Esophagus squamous epithelium (tissue), 5 donors: ENCODE data around the gene KIRREL1. TPM values are rescaled to one million over a fixed set of nuclear protein-coding genes. Genes with fewer than 3 reads are reported as not detected.
A peak's percentile ranks its signal among the peaks of the same experiment; 100 is the strongest.

Source experiments
- DNase-seq: peaks from one replicate; lab custom pipeline; 2025; lab: John Stamatoyannopoulos, UW
- H3K27ac ChIP-seq, 4 donors: fragments of 200-600 bp; sonication (generic); one replicate each; pipeline ENCODE4 v1.5.1; 2016 to 2019; ENCODE audit warnings: mild to moderate bottlenecking in 1 of 4
- H3K27me3 ChIP-seq, 4 donors: fragments of 200-600 bp; sonication (generic); 1 replicate in 3 of 4; 2 replicates in 1 of 4; pipeline versions ENCODE4 v1.5.1 to v1.6.0; 2017 to 2021; ENCODE audit warnings: antibody characterized with exemption in 1 of 4
- H3K36me3 ChIP-seq, 3 donors: fragments of 200-600 bp; sonication (generic); one replicate each; pipeline ENCODE4 v1.5.1; 2016 to 2019
- H3K4me1 ChIP-seq, 3 donors: fragments of 200-600 bp; sonication (generic); one replicate each; pipeline ENCODE4 v1.5.1; 2017 to 2019
- H3K4me3 ChIP-seq, 4 donors: fragments of 200-600 bp; sonication (generic); 1 replicate in 3 of 4; 2 replicates in 1 of 4; pipeline ENCODE4 v1.5.1; 2016 to 2019; ENCODE audit warnings: mild to moderate bottlenecking in 2 of 4, moderate library complexity in 1 of 4
- H3K9me3 ChIP-seq, 3 donors: fragments of 200-600 bp; sonication (generic); one replicate each; pipeline ENCODE4 v1.5.1; 2016 to 2019
- POLR2A ChIP-seq, 4 donors: fragments of 450-650 bp; IDR thresholded peaks; one replicate each; pipeline ENCODE4 v1.6.1; 2017; ENCODE audit warnings: antibody characterized with exemption in 4 of 4, mild to moderate bottlenecking in 4 of 4, moderate library complexity in 3 of 4
- WGBS, 2 donors: methylation state at CpG; one replicate each; pipeline ENCODE4 v1.1.5; 2018; 5-methylcytosine and 5-hydroxymethylcytosine counted together
- intact Hi-C: fragments of 100-400 bp; cut with DNase I; formaldehyde crosslinking; loops from one replicate; pipeline ENCODE4 v1.15.0; 2022
- total RNA-seq, 4 donors: library from RNA; depleted of rRNA; stranded (reverse); fragments of >200 nt; gene quantifications; one replicate each; pipeline ENCODE4 v1.1.0, GENCODE V29; 2016
- TF ChIP-seq, protein P1 (sequence below), 6 experiments: fragments of 450-650 bp in 4 of 6; fragments of 200-600 bp in 2 of 6; sonication (generic) in 2 of 6; IDR thresholded peaks; one replicate each; pipeline ENCODE4 v1.5.1; 2016 to 2019; ENCODE audit warnings: antibody characterized with exemption in 6 of 6, mild to moderate bottlenecking in 4 of 6, moderate library complexity in 4 of 6
- donor health status: DM: yes; HTN: yes; CAD: no.

Gene KIRREL1
- total RNA-seq, 4 donors from 2014 or later, result 3.6 to 18.9 (median 15.2) TPM

DNA sequence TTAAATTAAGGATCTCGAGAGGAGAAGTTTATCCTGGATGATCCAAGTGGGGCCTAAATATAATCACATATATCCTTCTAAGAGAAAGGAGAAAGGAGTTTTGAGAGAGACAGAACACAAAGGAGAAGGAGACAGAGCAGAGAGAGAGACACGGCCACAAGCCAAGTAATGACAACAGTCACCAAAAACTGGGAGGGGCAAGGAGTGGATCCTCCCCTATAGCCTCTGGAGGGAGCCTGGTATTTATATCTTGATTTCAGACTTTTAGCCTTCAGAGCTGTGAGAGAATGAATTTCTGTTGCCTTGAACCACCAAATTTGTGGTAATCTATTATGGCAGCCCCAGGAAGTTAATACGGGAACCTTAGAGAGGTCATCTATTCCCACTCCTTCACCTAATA, 137.8 kb downstream of the KIRREL1 start:
- intact Hi-C loops, result no loop called here
- no peak overlapping the region for H3K27ac ChIP-seq
- TF ChIP-seq POLR2A (IDR thresholded peaks at IDR 0.05), result no peak
- TF ChIP-seq, protein P1, sequence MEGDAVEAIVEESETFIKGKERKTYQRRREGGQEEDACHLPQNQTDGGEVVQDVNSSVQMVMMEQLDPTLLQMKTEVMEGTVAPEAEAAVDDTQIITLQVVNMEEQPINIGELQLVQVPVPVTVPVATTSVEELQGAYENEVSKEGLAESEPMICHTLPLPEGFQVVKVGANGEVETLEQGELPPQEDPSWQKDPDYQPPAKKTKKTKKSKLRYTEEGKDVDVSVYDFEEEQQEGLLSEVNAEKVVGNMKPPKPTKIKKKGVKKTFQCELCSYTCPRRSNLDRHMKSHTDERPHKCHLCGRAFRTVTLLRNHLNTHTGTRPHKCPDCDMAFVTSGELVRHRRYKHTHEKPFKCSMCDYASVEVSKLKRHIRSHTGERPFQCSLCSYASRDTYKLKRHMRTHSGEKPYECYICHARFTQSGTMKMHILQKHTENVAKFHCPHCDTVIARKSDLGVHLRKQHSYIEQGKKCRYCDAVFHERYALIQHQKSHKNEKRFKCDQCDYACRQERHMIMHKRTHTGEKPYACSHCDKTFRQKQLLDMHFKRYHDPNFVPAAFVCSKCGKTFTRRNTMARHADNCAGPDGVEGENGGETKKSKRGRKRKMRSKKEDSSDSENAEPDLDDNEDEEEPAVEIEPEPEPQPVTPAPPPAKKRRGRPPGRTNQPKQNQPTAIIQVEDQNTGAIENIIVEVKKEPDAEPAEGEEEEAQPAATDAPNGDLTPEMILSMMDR (IDR thresholded peaks at IDR 0.05), result no peak
- no peaks in the 10 kb centered on the region for H3K9me3 ChIP-seq
- H3K36me3 ChIP-seq, result no peaks in the 10 kb centered on the region
- H3K27me3 ChIP-seq, result no peaks in the 10 kb centered on the region
- H3K4me1 ChIP-seq, result no peaks in the 10 kb centered on the region
- no peak overlapping the region for H3K4me3 ChIP-seq
- WGBS, 2 donors, result 74 to 90% methylated on average over 3 of the region's 3 CpGs
- DNase-seq, result no peak

DNA sequence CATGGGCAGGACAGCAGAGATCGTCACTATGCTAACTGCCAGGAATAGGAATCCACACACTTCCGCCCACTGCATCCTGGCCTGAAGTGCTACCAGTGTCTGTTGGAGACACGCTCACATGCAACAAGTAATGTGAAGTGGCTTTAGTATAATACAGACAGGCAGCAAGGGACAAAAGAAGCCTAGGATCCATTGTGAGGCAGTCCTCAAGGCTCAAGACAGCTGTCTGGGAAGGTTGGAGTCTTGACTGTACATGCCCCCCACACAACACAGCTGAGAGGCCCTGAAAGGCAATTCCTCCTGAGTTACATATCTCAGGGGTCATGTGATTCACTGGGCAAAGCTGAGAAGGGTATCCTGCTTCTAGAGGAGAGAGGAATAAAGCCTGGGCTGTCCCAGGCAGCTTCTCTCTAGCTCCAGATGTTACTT, 147.3 kb downstream of the KIRREL1 start:
- TF ChIP-seq, protein P1 (IDR thresholded peaks at IDR 0.05), result no peak
- no peak for TF ChIP-seq POLR2A (IDR thresholded peaks at IDR 0.05)
- intact Hi-C loops, result no loop called here
- 78 to 88% methylated on average over 3 of the region's 3 CpGs for WGBS, 2 donors
- no peaks in the 10 kb centered on the region for H3K9me3 ChIP-seq
- H3K27me3 ChIP-seq, result peaks cover 0 to 6% (median 0%) of the 10 kb centered on the region in 4 donors
- H3K4me1 ChIP-seq, result peaks cover 0 to 10% (median 5%) of the 10 kb centered on the region in 3 donors
- no peak overlapping the region for H3K27ac ChIP-seq
- no peaks in the 10 kb centered on the region for H3K36me3 ChIP-seq
- no peak overlapping the region for H3K4me3 ChIP-seq
- no peak for DNase-seq

DNA sequence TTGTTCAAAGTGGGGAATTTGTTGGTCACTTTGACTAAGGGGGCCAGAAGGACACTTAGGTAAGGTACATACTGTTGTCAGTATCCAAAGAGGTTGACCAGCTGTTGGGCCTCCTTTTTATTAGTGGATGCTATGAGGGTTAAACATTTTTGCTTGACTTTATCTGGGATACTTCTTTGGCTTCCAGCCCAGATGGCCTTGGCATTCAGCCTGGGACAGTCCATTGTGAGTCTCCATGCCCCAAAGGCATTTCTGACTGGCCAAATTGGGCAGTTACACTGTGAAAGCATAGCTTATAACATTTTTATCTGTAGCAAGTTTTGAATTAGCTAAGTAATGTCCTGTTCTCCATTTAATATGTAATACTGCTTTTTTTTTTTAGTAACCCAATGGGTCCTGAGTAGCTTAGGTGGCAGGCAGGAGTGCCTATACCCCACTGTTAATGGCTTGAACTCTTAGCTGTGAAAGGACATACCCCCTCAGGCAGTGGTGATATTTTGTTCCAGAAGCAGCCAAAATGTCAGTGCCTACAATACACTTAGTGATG, 151.8 kb downstream of the KIRREL1 start:
- TF ChIP-seq, protein P1 (IDR thresholded peaks at IDR 0.05), result no peak
- Histone ChIP-seq H3K27me3 (no peaks in the 10 kb centered on the region), H3K4me1 (peaks cover 9 to 40% (median 10%) of the 10 kb centered on the region in 3 donors), H3K9me3 (no peaks in the 10 kb centered on the region), H3K4me3 (no peak overlapping the region), H3K36me3 (no peaks in the 10 kb centered on the region), H3K27ac (peak overlapping the region in 3 of 4 donors; percentile 24 to 53 (median 31))
- intact Hi-C loops, result no loop called here
- DNase-seq, result no peak

DNA sequence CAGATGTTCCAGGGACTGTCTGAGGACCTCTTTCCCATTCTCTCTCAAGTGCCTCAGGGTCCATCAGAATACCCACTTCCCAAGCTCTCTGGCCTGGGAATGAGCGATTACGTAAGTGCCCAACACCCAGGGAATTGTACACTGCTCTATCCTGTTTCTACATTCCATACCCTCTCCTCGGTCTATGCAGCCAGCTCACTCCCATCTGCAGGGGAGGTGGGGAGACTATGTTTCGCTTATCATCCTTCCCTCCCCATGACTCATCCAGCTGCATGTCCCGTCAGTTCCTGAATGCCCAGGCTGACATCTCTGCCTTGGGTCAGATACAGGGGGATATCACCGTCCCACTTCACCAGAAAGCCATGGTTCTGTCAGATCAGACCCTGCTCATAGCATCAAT, 152.7 kb downstream of the KIRREL1 start:
- Histone ChIP-seq H3K4me1 (peaks cover 10 to 43% (median 10%) of the 10 kb centered on the region in 3 donors), H3K27me3 (no peaks in the 10 kb centered on the region), H3K9me3 (no peaks in the 10 kb centered on the region), H3K27ac (peak overlapping the region in 1 of 4 donors; percentile 31), H3K36me3 (no peaks in the 10 kb centered on the region), H3K4me3 (no peak overlapping the region)
- WGBS, 2 donors, result 52 to 62% methylated on average over 6 of the region's 6 CpGs
- no peak for DNase-seq
- intact Hi-C loops, result no loop called here
- TF ChIP-seq POLR2A (IDR thresholded peaks at IDR 0.05), result no peak
- TF ChIP-seq, protein P1 (IDR thresholded peaks at IDR 0.05), result no peak

DNA sequence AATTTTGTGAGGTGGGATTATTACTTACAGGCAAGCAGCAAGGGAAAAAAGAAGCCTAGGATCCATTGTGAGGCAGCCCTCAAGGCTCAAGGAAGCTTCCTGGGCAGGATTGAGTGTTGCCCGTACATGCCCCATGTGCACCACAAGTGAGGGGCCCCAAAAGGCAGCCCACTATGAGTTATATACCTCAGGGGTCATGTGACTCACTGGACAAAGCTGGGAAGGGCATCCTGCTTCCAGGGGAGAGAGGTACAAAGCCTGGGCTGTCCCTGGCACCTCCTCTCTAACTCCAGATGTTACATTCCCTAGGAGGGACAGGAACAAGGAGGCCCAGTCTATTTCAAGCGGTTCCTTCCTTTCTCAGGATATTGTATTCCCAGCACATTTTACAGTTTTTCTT, 153.3 kb downstream of the KIRREL1 start:
- Histone ChIP-seq H3K27ac (peak overlapping the region in 1 of 4 donors; percentile 54), H3K4me1 (peaks cover 10 to 43% (median 10%) of the 10 kb centered on the region in 3 donors), H3K4me3 (no peak overlapping the region), H3K36me3 (no peaks in the 10 kb centered on the region), H3K27me3 (no peaks in the 10 kb centered on the region), H3K9me3 (no peaks in the 10 kb centered on the region)
- no peak for DNase-seq
- intact Hi-C loops, result no loop called here
- 56 to 100% methylated on average over 1 to 2 of the region's 2 CpGs for WGBS, 2 donors
- TF ChIP-seq, protein P1 (IDR thresholded peaks at IDR 0.05), result no peak
- no peak for TF ChIP-seq POLR2A (IDR thresholded peaks at IDR 0.05)
